Fibroblast of villous mesenchyme (primary cell): ENCODE data around the gene PTGES3L. TPM values are rescaled to one million over a fixed set of nuclear protein-coding genes. Genes with fewer than 3 reads are reported as not detected.

ENCODE experiments used
- DNase-seq: peaks from one replicate; pipeline ENCODE4 v3.0.0-alpha.2; 2010; ENCODE audit warnings: low read depth
- H3K4me3 ChIP-seq: 2 replicates; pipeline ENCODE4 v1.5.1; 2011; ENCODE audit warnings: low read depth, mild to moderate bottlenecking, low read length
- total RNA-seq: library from RNA; depleted of rRNA; stranded (reverse); fragments of >200 nt; gene quantifications from 2 replicates; pipeline ENCODE4 v1.2.3, GENCODE V29; 2012
- TF ChIP-seq, protein P1 (sequence below): IDR thresholded peaks from 2 replicates; pipeline ENCODE4 v1.5.1; 2012; ENCODE audit warnings: low read depth, mild to moderate bottlenecking, low read length; ENCODE audit not compliant: insufficient read depth

PTGES3L gene
- total RNA-seq, 1 donor, result 1.3 TPM

DNA sequence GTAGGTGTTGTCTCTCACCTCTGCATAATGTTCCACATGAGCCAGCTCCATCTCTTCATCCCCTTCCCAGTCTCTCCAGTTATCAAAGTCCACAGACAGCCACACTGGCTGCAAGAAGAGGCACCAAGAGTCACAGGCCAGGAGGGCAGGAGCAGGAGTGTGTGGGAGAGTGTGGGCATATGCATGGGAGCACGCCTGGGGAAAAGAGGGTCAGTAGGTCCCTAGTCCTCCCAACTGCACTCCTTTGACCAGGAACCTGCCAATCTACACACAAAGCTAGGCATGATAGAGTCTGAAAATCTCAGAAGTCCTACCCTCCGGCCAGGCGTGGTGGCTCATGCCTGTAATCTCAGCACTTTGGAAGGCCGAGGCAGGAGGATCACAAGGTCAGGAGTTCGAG, 8.3 kb downstream of the PTGES3L start:
- TF ChIP-seq, protein P1, sequence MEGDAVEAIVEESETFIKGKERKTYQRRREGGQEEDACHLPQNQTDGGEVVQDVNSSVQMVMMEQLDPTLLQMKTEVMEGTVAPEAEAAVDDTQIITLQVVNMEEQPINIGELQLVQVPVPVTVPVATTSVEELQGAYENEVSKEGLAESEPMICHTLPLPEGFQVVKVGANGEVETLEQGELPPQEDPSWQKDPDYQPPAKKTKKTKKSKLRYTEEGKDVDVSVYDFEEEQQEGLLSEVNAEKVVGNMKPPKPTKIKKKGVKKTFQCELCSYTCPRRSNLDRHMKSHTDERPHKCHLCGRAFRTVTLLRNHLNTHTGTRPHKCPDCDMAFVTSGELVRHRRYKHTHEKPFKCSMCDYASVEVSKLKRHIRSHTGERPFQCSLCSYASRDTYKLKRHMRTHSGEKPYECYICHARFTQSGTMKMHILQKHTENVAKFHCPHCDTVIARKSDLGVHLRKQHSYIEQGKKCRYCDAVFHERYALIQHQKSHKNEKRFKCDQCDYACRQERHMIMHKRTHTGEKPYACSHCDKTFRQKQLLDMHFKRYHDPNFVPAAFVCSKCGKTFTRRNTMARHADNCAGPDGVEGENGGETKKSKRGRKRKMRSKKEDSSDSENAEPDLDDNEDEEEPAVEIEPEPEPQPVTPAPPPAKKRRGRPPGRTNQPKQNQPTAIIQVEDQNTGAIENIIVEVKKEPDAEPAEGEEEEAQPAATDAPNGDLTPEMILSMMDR, result no peak
- no peak for DNase-seq
- H3K4me3 ChIP-seq, result no peak overlapping the region

GRCh38 chr17:42969001-42969581, 10.8 kb downstream of the PTGES3L start:
- no peak overlapping the region for H3K4me3 ChIP-seq
- TF ChIP-seq, protein P1, result no peak
- peak; percentile 66 for DNase-seq

GRCh38 chr17:42967925-42968324, 12.0 kb downstream of the PTGES3L start:
- TF ChIP-seq, protein P1, result no peak
- H3K4me3 ChIP-seq, result no peak overlapping the region
- DNase-seq, result no peak

DNA sequence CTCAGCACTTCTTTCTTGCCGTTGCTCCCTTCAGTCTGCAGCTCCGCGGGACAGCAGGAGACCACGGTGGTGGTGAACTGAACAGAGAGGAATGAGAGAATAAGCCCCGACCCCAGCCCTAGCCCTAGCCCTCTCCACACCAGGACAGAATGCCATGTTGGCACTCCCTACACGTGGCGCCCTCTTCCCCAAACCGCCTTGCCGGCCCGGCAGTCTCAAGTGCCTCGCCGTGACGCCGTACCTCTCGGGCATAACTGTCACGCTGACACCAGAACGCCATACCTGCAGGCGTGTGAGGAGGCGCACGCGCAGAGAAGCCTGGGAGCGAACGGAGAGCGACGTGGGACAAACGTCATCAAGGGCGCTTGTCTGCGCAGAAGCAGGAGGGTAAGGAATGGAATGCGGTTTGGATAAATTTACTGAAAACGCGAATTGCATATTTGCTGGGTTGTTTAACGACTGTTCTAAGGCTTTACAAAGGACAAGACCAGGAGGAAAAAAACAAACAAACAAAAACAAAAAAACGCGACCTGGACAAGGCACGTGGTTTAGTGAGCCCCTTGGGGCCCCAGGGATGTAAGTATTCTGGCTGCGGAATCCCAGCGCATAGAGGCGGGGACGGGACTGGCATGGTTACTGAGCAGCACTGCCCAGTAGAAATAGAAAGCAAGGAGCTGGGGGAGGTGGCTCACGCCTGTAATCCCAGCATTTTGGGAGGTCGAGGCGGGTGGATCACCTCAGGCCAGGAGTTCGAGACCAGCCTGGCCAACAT, 15.5 kb downstream of the PTGES3L start, which contains the start of gene AARSD1:
AARSD1 (minus strand) TSS at position 294 of the 772 bp plus-strand sequence; CDS start at position 280, 14 bp downstream.
- peak within 1 kb of the TSS; percentile 87 for H3K4me3 ChIP-seq
- TF ChIP-seq, protein P1, result no peak
- peak; percentile 97 for DNase-seq

DNA sequence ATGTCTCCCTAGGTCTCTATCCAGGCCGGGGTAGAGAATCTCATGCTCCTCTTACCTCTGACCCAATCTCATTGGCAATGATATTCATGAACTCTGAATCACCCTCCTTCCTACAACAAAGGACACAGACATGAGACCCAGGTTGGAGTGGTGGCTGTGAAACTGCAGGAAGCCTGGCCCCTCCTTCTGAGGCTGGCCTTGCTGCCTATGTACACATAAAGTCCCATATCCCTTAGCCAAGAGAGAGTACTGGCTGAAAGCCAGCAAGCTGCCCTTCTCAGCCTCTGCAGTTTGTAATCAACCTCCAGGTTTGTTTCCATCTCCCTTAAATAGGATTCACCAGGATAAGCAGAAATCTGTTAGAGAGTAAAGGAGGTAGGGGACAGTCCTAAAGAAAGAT, 26.2 kb downstream of the PTGES3L start:
- H3K4me3 ChIP-seq, result no peak overlapping the region
- TF ChIP-seq, protein P1, result no peak
- no peak for DNase-seq

GRCh38 chr17:42950044-42950783, 29.7 kb downstream of the PTGES3L start:
- peak; percentile 14 for DNase-seq
- TF ChIP-seq, protein P1, result no peak
- H3K4me3 ChIP-seq, result no peak overlapping the region
